BJ (cell line): ENCODE results near the gene ZMIZ2. TPM values are rescaled to one million over a fixed set of nuclear protein-coding genes. Genes with fewer than 3 reads are reported as not detected.

Experiments used
- CTCF ChIA-PET: fragments of 350-600 bp; formaldehyde crosslinking; extraction: SDS; loops from one replicate; lab custom pipeline; 2021; ENCODE audit warnings: antibody characterized with exemption, inconsistent platforms; lab: Yijun Ruan, JAX
- POLR2A ChIA-PET: fragments of 300-600 bp; sonication (Branson Sonifier 250); formaldehyde crosslinking; extraction: SDS; loops from one replicate; lab custom pipeline; 2021; ENCODE audit warnings: antibody characterized with exemption; lab: Charles Lee
- DNase-seq: peaks from one replicate; pipeline ENCODE4 v3.0.0-alpha.2; 2011; ENCODE audit warnings: low read depth
- H3K27me3 ChIP-seq: 2 replicates; pipeline ENCODE4 v1.6.0; 2011; ENCODE audit warnings: low read length; ENCODE audit not compliant: control insufficient read depth, insufficient read depth
- H3K36me3 ChIP-seq: 2 replicates; pipeline ENCODE4 v1.5.1; 2011; ENCODE audit warnings: low read length; ENCODE audit not compliant: control insufficient read depth, insufficient read depth
- H3K4me3 ChIP-seq: 2 replicates; pipeline ENCODE4 v1.5.1; 2011; ENCODE audit warnings: low read depth, mild to moderate bottlenecking, control low read depth, low read length
- CTCF ChIP-seq: IDR thresholded peaks from 2 replicates; pipeline ENCODE4 v1.5.1; 2011; ENCODE audit warnings: low read depth, mild to moderate bottlenecking, control low read depth, inconsistent platforms, low read length, moderate library complexity; ENCODE audit not compliant: insufficient read depth
- polyA plus RNA-seq: library from polyadenylated mRNA; depleted of rRNA; stranded (reverse); fragments of >200 nt; gene quantifications from 2 replicates; pipeline ENCODE4 v1.2.3, GENCODE V29; 2011

Gene ZMIZ2
- polyA plus RNA-seq, 1 experiment, result 7.4 TPM

- ChIA-PET CTCF (no interaction called here), POLR2A (no interaction called here)
- no peak overlapping the region for H3K4me3 ChIP-seq
- TF ChIP-seq CTCF, result no peak
- no peak for DNase-seq
- no peaks in the 10 kb centered on the region for H3K27me3 ChIP-seq
- peaks cover 19% of the 10 kb centered on the region for H3K36me3 ChIP-seq
Measured at GRCh38 chr7:44805950-44806349, 57.3 kb downstream of the ZMIZ2 start.

GRCh38 chr7:44808914-44809393 is 60.3 kb downstream of the ZMIZ2 start:
- Histone ChIP-seq H3K36me3 (peaks cover 2% of the 10 kb centered on the region; the same call in 1 of the 2 replicates), H3K4me3 (no peak overlapping the region), H3K27me3 (no peaks in the 10 kb centered on the region)
- CTCF ChIA-PET, result no interaction called here
- DNase-seq, result no peak
- no peak for TF ChIP-seq CTCF
- POLR2A ChIA-PET, result interaction anchor here (1.0 kb wide), 1 partner anchor 41 kb away, joined by 4 read pairs; no protein-coding TSS in a partner anchor

GRCh38 chr7:44811093-44811492 is 62.4 kb downstream of the ZMIZ2 start:
- Histone ChIP-seq H3K27me3 (no peaks in the 10 kb centered on the region), H3K4me3 (no peak overlapping the region), H3K36me3 (no peaks in the 10 kb centered on the region)
- ChIA-PET CTCF (no interaction called here), POLR2A (no interaction called here)
- no peak for TF ChIP-seq CTCF
- DNase-seq, result no peak

GRCh38 chr7:44811571-44811970 is 62.9 kb downstream of the ZMIZ2 start:
- no peaks in the 10 kb centered on the region for H3K36me3 ChIP-seq
- no peak for DNase-seq
- CTCF ChIA-PET, result interaction anchor here (0.8 kb wide), 1 partner anchor 30 kb away, joined by 3 read pairs; no protein-coding TSS in a partner anchor
- no peaks in the 10 kb centered on the region for H3K27me3 ChIP-seq
- POLR2A ChIA-PET, result no interaction called here
- no peak overlapping the region for H3K4me3 ChIP-seq
- no peak for TF ChIP-seq CTCF

- no peak for TF ChIP-seq CTCF
- ChIA-PET CTCF (no interaction called here), POLR2A (no interaction called here)
- Histone ChIP-seq H3K27me3 (no peaks in the 10 kb centered on the region), H3K4me3 (no peak overlapping the region), H3K36me3 (no peaks in the 10 kb centered on the region)
- no peak for DNase-seq
Measured at GRCh38 chr7:44814919-44815318, 66.3 kb downstream of the ZMIZ2 start.
